CD4-positive, alpha-beta T cell treated with Interleukin-15 for 1 hour (primary cell): ENCODE data around the gene IL1RAPL2.
"Not testable (repeated sequence)": the region's sequence is repeated elsewhere in the genome, so short reads cannot be mapped to it uniquely, and the experiment has no call there.

Experiments
- DNase-seq: peaks from one replicate; pipeline ENCODE4 v3.0.0-alpha.2; 2020

IL1RAPL2 gene

GRCh38 chrX:104864296-104864695 is 298.3 kb downstream of the IL1RAPL2 start:
- DNase-seq: no peak

GRCh38 chrX:104877504-104877903 is 311.5 kb downstream of the IL1RAPL2 start:
- DNase-seq: no peak

GRCh38 chrX:104902070-104902469 is 336.1 kb downstream of the IL1RAPL2 start:
- no peak for DNase-seq

GRCh38 chrX:104909694-104910093 is 343.7 kb downstream of the IL1RAPL2 start:
- DNase-seq: not testable (repeated sequence)

- DNase-seq: no peak
These were observed 347.3 kb downstream of the IL1RAPL2 start for GRCh38 chrX:104913348-104913747.

GRCh38 chrX:104914686-104915085 is 348.7 kb downstream of the IL1RAPL2 start:
- DNase-seq: not testable (repeated sequence)

- no peak for DNase-seq
These were observed 352.1 kb downstream of the IL1RAPL2 start for GRCh38 chrX:104918122-104918521.

GRCh38 chrX:104921584-104922205 is 355.7 kb downstream of the IL1RAPL2 start:
- no peak for DNase-seq

GRCh38 chrX:104922206-104922621 is 356.2 kb downstream of the IL1RAPL2 start:
- DNase-seq: peak; percentile 58

GRCh38 chrX:104929324-104929723 is 363.3 kb downstream of the IL1RAPL2 start:
- no peak for DNase-seq

GRCh38 chrX:104935581-104935980 is 369.6 kb downstream of the IL1RAPL2 start:
- DNase-seq: no peak

GRCh38 chrX:104953251-104953650 is 387.3 kb downstream of the IL1RAPL2 start:
- no peak for DNase-seq

GRCh38 chrX:104961926-104962325 is 395.9 kb downstream of the IL1RAPL2 start:
- no peak for DNase-seq

- no peak for DNase-seq
These were observed 402.2 kb downstream of the IL1RAPL2 start for GRCh38 chrX:104968241-104968640.

GRCh38 chrX:104972737-104973136 is 406.7 kb downstream of the IL1RAPL2 start:
- no peak for DNase-seq

GRCh38 chrX:104987063-104987462 is 421.1 kb downstream of the IL1RAPL2 start:
- DNase-seq: no peak

GRCh38 chrX:104988038-104988437 is 422.0 kb downstream of the IL1RAPL2 start:
- no peak for DNase-seq

- DNase-seq: no peak
These were observed 429.5 kb downstream of the IL1RAPL2 start for GRCh38 chrX:104995546-104995945.

- no peak for DNase-seq
These were observed 440.1 kb downstream of the IL1RAPL2 start for GRCh38 chrX:105006103-105006502.

GRCh38 chrX:105006996-105007395 is 441.0 kb downstream of the IL1RAPL2 start:
- DNase-seq: no peak

- no peak for DNase-seq
These were observed 447.7 kb downstream of the IL1RAPL2 start for GRCh38 chrX:105013719-105014118.

GRCh38 chrX:105017641-105018040 is 451.6 kb downstream of the IL1RAPL2 start:
- no peak for DNase-seq

GRCh38 chrX:105018865-105019264 is 452.9 kb downstream of the IL1RAPL2 start:
- DNase-seq: no peak

- DNase-seq: not testable (repeated sequence)
These were observed 463.0 kb downstream of the IL1RAPL2 start for GRCh38 chrX:105028962-105029361.

GRCh38 chrX:105038672-105039328 is 472.8 kb downstream of the IL1RAPL2 start:
- no peak for DNase-seq
